DND-41 (cell line): ENCODE measurements around the gene CLDN15.
"Not testable (repeated sequence)": the region's sequence is repeated elsewhere in the genome, so short reads cannot be mapped to it uniquely, and the experiment has no call there.

Source experiments
- ATAC-seq: fragments of 200-7000 bp; cut with Tn5 transposase; 3 replicates; pipeline ENCODE4 v1.9.1; 2021; ENCODE audit warnings: low read depth; ENCODE audit not compliant: insufficient read depth
- DNase-seq: peaks from one replicate; pipeline ENCODE4 v3.0.0-alpha.2; 2020
- H2AFZ ChIP-seq: 2 replicates; pipeline ENCODE4 v1.6.0; 2012; ENCODE audit warnings: low read depth, low read length
- H3K27ac ChIP-seq: 2 replicates; pipeline ENCODE4 v1.5.1; 2012; ENCODE audit warnings: low read length, inconsistent platforms
- H3K27me3 ChIP-seq: fragments of 200-600 bp; sonication (generic); 2 replicates; pipeline ENCODE4 v1.6.0; 2012; ENCODE audit warnings: low read length, mild to moderate bottlenecking, inconsistent platforms; ENCODE audit not compliant: insufficient read depth, poor library complexity
- H3K36me3 ChIP-seq: 2 replicates; pipeline ENCODE4 v1.5.1; 2012; ENCODE audit warnings: low read length, inconsistent platforms; ENCODE audit not compliant: insufficient read depth
- H3K4me1 ChIP-seq: 2 replicates; pipeline ENCODE4 v1.5.1; 2012; ENCODE audit warnings: mild to moderate bottlenecking, low read length; ENCODE audit not compliant: insufficient read depth
- H3K4me2 ChIP-seq: 2 replicates; pipeline ENCODE4 v1.6.0; 2012; ENCODE audit warnings: mild to moderate bottlenecking, moderate library complexity, low read length, inconsistent platforms; ENCODE audit not compliant: insufficient read depth
- H3K4me3 ChIP-seq, 2 experiments: fragments of 200-600 bp in 1 of 2; shearing (Covaris generic) in 1 of 2; 2 replicates each; pipeline ENCODE4 v1.5.1; 2012 to 2016; ENCODE audit warnings: inconsistent platforms in 2 of 2, low read length in 2 of 2, mild to moderate bottlenecking in 2 of 2, low read depth in 1 of 2, moderate library complexity in 1 of 2
- H3K79me2 ChIP-seq: 2 replicates; pipeline ENCODE4 v1.6.0; 2012; ENCODE audit warnings: low read length, inconsistent platforms; ENCODE audit not compliant: insufficient read depth
- H3K9ac ChIP-seq: 2 replicates; pipeline ENCODE4 v1.6.0; 2012; ENCODE audit warnings: low read depth, mild to moderate bottlenecking, inconsistent platforms, low read length, moderate library complexity
- H3K9me3 ChIP-seq: 2 replicates; pipeline ENCODE4 v1.5.1; 2012; ENCODE audit warnings: low read length, moderate library complexity, mild to moderate bottlenecking, inconsistent platforms; ENCODE audit not compliant: insufficient read depth, severe bottlenecking
- H4K20me1 ChIP-seq: 2 replicates; pipeline ENCODE4 v1.6.0; 2012; ENCODE audit warnings: low read length; ENCODE audit not compliant: insufficient read depth
- CTCF ChIP-seq: IDR thresholded peaks from 2 replicates; pipeline ENCODE4 v1.5.1; 2012; ENCODE audit warnings: borderline replicate concordance, low read length, moderate library complexity, mild to moderate bottlenecking; ENCODE audit not compliant: poor library complexity, severe bottlenecking; ENCODE audit errors: extremely low read depth
- EZH2 ChIP-seq: IDR thresholded peaks from 3 replicates; pipeline ENCODE4 v1.6.1; 2012; ENCODE audit warnings: borderline replicate concordance, low read depth, mild to moderate bottlenecking, moderate library complexity, low read length, inconsistent platforms; ENCODE audit not compliant: severe bottlenecking

CLDN15 gene

GRCh38 chr7:101255796-101256195 is 18.2 kb upstream of the CLDN15 start:
- Histone ChIP-seq H3K36me3 (no peaks in the 10 kb centered on the region), H4K20me1 (peaks cover 3% of the 10 kb centered on the region; the same call in 1 of the 2 replicates), H3K9me3 (no peaks in the 10 kb centered on the region), H3K27ac (no peak overlapping the region), H3K4me2 (no peak overlapping the region), H3K27me3 (no peaks in the 10 kb centered on the region), H3K4me3 (no peak overlapping the region), H3K4me1 (peaks cover 14% of the 10 kb centered on the region), H2AFZ (no peak overlapping the region), H3K79me2 (peaks cover 13% of the 10 kb centered on the region), H3K9ac (no peak overlapping the region)
- no peak for ATAC-seq
- no peak for DNase-seq
- TF ChIP-seq CTCF = no peak
- TF ChIP-seq EZH2 = no peak

GRCh38 chr7:101253199-101253598 is 15.6 kb upstream of the CLDN15 start:
- H3K27me3 ChIP-seq, H3K27ac ChIP-seq, H3K4me3 ChIP-seq, H3K9ac ChIP-seq, DNase-seq, ATAC-seq, H4K20me1 ChIP-seq, H3K9me3 ChIP-seq: not testable (repeated sequence)
- Histone ChIP-seq H2AFZ (peak overlapping the region; percentile 86; the same call in 1 of the 2 replicates), H3K36me3 (peaks cover 17% of the 10 kb centered on the region), H3K79me2 (peaks cover 39% of the 10 kb centered on the region), H3K4me1 (peaks cover 30% of the 10 kb centered on the region), H3K4me2 (peak overlapping the region; percentile 93; the same call in 1 of the 2 replicates)

- Histone ChIP-seq H3K36me3 (peaks cover 20% of the 10 kb centered on the region), H3K27me3 (no peaks in the 10 kb centered on the region), H2AFZ (peak overlapping the region; percentile 96), H3K27ac (peak overlapping the region; percentile 89), H3K9me3 (no peaks in the 10 kb centered on the region), H3K79me2 (peaks cover 48% of the 10 kb centered on the region), H3K4me1 (peaks cover 30% of the 10 kb centered on the region), H3K9ac (peak overlapping the region; percentile 77), H4K20me1 (peaks cover 6% of the 10 kb centered on the region; the same call in 1 of the 2 replicates), H3K4me2 (peak overlapping the region; percentile 93), H3K4me3 (peak overlapping the region; percentile 91 to 96)
- peak; percentile 100 for ATAC-seq
- TF ChIP-seq CTCF (no peak), EZH2 (no peak)
- DNase-seq = peak; percentile 99
These were observed 14.5 kb upstream of the CLDN15 start for GRCh38 chr7:101251871-101252659.

- ATAC-seq (no peak), DNase-seq (no peak)
- Histone ChIP-seq H3K9ac (peak overlapping the region; percentile 77), H3K4me2 (peak overlapping the region; percentile 93), H3K27me3 (no peaks in the 10 kb centered on the region), H4K20me1 (peaks cover 6% of the 10 kb centered on the region; the same call in 1 of the 2 replicates), H3K9me3 (no peaks in the 10 kb centered on the region), H2AFZ (no peak overlapping the region), H3K36me3 (peaks cover 20% of the 10 kb centered on the region), H3K79me2 (peaks cover 62% of the 10 kb centered on the region), H3K4me1 (peaks cover 46% of the 10 kb centered on the region), H3K4me3 (peak overlapping the region in 1 of 2 experiments; percentile 4; a peak in 1 of 4 replicates), H3K27ac (no peak overlapping the region)
- no peak for TF ChIP-seq CTCF
- no peak for TF ChIP-seq EZH2
These were observed 12.7 kb upstream of the CLDN15 start for GRCh38 chr7:101250324-101250723.
